MV-4-11 (cell line): ENCODE results near the gene GPAT3.
"Not testable (repeated sequence)": the region's sequence is repeated elsewhere in the genome, so short reads cannot be mapped to it uniquely, and the experiment has no call there.

Experiments
- DNase-seq: peaks from one replicate; lab custom pipeline; 2025; lab: John Stamatoyannopoulos, UW

The GPAT3 gene

DNA sequence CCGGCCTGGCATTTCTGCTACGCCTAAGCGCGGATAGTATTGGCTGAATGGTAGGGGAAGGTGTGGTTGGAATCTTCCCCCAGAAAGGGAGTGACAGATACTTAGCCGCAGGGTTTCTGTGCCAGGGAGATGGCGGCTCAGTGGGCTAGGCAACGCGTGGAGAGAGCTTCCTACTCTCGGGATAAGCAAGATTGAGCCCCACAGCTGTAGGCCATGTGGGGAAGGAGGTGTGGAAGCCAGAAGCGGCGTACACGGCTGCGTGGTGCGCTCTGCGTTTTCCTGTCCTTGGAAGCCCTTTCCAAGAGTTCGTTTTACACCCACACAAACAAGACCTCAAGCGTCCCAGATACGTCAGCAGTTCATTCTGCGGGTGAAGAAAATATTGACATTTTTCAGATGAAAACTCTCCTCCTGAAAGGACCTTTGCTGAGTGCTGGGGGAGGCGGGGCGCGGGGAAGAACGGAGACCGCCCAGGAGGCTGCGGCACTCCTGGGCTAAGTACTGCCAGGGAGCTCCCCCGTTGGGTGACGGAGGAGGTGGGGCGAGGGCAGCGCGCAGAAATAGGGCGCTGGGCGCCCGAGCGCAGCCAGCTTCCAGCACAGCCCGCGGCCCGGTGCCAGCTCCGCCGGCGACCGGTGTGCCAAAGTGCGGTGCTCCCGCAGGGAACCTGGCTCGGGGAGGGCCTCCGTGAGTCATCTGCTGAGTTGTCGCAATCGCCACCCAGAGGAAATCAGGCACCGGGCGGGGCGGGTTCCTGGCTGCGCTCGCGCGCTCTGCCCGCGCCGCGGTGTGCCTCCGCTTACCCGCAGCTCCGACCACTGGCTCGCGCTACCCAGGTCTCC, at the start of gene GPAT3:
TSS of gene GPAT3 (plus strand) at position 589 of the 842 bp plus-strand sequence. CDS start 515 bp downstream, outside the sequence.
- peak; percentile 36 for DNase-seq

DNA sequence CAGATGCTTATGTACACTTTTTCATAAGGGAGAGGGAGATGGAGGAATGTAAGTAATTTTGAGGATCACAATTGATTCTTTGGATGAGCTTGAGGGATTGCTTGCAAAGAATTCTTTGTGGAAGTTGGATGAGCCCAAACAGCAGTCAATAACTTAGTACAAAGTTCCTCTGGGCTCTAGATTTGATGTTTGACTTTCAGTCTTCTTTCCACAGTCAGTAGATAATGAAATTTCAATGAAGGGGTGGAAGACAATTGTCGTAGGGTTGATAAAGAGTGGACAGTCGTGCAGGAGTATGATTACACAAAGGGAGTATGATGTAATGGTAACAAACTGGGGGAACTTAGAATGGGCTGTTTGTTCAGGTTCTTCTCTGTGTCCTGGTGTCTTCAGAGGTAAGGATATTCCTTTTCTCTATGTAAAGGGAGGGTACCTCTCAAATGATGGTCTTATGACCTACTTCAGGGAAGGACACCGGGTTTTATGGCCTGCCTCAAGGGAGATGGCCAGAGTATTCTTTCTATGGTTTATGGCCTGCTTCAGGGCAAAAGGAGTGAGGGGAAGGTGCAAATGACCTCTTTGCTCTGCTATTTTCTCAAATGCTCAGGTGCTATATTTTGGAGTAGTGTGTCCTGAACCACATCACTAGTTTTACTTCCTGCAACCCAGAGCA, 49.3 kb upstream of the GPAT3 start:
- DNase-seq = no peak

DNA sequence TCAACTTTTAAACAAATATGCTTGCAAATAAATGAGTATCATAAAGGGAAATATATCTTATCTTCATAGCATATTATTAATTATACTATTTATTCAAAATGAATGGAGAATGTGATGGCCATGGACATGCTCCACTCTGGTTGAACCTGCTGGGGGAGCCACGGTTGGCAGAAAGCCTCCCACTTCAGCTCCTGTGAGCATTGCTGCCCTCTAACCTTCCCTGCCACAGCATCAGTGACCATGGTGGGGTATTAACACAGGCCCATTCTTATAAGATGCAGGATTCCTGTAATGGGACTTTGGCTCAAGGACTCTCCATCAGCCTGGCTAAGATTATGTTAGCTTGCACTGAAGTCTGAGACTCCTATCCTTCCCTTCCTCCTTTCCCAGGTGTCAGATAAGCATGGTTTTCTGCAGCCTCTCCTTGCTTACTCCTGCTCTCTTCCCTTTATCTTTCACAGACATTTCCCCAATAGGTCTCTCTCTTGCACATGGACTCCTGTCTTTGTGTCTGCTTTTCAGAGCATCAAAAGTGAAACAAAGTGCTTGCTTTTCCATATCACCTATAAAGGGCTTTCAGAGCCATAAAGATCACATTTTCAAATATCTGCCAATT, 46.1 kb upstream of the GPAT3 start:
- no peak for DNase-seq

DNA sequence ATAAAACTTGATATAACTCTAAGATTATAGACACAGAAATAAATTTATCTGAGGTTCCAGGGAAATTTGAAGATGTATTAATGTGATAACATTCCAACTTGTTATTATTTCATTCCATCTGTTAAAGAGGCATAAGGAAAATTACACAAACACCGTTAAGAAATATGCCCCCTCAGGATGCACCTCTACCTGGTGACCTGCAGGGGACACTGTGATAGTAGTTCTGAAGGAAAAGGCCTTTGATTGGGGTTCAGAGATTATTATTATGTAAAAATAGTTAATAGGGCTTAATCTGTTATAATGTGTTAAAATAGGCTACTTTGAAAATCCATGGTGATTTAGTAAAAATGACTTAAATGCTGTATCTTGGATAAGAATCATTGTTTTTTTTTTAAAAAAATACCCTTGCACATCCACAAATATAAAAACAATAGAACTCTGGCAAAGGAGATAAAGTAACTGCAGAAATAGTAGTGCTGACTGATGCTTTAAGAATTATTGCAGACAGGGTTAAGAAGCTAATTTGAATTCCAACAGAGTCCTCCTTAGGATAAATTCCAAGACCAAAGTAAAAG, 44.9 kb upstream of the GPAT3 start:
- peak; percentile 11 for DNase-seq

DNA sequence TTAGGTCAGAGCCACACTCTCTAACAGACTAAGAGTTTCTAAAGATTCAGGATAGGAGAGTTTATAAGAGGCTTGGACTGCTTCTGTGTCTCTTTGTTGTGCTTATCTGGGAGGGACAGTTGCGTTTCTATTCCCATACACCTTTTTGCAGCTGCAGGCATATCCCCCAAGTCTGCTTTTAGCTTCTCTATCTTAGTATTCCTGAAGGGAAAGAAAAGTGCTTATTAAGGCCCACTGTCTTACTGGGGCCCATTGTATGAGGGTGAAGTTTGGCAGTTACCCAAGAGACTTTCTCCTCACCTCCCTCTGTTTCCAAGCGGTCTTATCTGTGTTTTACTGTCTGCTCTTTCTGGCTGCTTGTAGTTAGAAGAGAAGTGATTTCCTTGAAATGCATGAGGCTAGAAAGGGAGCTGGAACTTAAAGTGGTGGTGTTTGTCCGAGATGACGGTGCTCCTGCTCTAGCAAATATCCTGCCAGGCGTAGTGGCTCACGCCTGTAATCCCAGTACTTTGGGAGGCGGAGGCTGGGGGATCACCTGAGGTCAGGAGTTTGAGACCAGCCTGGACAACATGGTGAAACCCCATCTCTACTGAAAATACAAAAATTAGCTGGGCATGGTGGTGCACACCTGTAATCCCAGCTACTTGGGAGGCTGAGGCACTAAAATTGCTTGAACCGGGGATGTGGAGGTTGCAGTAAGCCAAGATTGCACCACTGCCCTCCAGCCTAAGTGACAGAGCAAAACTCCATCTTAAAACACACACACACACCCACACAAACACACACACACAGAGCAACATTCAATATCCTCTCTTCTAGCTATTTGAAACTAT, 39.6 kb upstream of the GPAT3 start:
- not testable (repeated sequence) for DNase-seq

DNA sequence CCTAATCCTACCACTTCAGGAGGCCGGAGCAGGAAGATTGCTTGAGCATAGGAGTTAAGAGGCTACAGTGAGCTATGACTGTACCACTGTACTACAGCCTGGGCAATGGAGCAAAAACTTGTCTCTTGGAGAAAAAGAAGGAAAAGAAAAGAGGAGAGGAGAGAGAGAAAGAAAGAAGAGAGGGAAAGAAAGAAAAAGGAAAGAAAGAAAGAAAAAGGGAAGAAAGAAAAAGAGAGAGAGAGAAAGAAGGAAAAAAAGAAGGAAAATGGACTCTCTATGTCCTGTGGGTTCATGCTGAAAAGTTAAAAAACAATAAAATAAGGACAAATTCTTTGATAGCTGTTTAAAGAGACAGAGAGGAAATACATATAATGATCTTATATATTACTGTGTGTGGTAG, 37.7 kb upstream of the GPAT3 start:
- no peak for DNase-seq

DNA sequence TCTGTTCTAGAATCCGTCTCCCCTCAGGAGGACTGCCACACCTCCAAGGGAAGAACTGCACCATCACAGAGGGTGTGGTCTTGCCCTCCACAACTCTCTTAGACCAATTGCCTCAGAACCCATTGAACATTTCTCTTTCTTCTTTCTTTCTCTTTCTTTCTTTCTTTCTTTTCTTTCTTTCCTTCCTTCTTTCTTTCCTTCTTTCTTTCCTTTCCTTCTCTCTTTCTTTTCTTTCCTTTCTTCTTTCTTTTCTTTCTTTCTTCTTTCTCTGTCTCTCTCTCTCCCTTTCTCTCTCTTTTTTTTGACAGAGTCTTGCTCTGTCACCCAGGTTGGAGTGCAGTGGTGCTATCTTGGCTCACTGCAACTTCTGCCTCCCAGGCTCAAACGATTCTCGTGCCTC, 34.2 kb upstream of the GPAT3 start:
- DNase-seq = not testable (repeated sequence)

DNA sequence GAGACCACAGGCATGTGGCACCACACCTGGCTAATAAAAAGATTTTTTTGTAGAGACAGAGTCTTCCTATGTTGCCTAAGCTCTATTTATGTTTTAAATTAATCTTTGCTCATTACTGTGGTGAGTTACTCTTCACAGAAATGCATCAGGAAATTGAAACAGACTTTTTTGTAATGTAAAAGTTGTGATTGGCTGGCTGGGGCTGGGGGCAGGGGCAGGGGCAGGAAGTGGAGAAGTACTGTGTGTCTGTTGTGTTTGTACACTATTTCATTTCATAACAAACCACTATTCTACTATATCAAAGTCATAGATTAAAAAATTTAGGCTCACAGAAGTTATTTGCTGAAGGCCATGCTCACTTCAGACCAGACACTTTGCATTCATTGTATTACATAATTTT, 31.9 kb upstream of the GPAT3 start:
- no peak for DNase-seq

DNA sequence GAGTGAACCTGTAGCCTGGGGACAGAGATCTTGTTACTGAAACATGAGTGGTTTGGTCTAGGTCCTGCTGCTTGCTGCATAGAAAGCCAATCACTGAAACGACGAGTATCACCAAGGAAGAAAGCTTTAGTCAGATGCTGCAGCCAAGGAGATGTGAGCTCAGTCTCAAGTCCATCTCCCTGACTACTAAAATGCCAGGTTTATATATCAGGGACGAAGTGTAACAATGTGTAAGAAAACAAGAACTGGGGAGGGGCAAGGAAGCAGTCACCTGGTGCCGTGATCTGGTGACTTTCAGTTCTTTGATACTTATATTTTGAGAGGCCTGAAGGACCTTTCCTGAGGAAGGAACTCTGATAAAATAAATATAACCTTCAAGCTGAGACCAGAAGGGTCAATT, 31.4 kb upstream of the GPAT3 start:
- DNase-seq = no peak

DNA sequence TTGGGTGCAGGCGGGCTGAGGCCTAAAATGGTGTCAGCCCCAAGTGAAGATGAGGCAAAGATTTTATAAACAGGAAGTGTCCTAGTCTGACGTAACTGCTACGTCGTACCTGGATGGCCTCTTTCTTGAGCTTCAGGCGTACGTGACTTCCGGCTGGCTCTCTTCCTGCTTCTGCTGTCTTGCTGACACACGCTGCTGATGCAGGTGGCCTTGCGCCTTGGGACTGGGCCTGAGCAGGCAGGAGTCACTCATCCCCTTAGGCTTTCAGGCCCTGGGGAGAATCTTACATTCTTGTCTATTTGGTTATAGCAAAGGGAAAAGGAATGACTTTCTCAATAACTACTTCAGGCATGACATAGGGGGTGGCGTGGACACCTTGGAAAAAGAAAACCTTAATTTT, 30.9 kb upstream of the GPAT3 start:
- DNase-seq = no peak

DNA sequence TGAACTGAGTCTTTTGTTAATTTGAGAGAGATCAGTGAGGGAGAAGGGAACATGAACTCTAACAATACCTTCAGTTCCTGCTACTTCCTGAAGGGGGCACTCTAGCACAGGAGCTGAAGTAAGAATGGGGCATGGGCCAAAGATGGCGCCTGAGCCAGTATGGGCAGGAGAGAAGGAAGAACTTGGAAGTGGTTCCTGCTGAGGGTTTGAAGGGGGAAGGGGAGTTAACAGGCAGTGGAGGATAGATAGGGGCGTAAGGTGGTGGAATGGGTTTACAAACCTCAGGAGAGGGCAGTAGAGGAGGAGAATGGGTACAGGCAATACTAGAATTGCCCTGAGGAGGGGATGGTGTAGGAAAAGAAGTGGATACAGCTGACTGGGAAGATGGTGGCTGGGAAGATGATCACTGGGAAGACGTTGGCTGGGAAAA, 26.7 kb upstream of the GPAT3 start:
- peak; percentile 68 for DNase-seq

DNA sequence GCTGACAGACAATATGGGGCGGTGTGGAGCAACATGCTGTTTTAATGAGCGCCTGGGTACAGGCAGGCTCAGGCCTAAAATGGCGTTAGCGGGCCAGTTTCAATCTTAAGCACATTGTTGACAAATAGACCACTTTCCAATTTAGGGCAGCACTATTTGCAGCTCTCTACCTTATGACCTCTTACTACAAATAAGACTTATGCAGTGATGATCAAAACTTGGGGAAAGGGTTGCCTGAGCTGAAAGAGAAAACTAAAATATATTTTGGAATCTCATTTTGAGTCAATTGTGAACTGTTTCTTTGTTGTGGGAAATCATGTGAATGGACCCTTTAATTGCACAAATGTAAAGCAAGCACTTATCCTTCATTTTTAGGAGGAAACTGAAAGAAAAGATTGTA, 25.5 kb upstream of the GPAT3 start:
- no peak for DNase-seq

DNA sequence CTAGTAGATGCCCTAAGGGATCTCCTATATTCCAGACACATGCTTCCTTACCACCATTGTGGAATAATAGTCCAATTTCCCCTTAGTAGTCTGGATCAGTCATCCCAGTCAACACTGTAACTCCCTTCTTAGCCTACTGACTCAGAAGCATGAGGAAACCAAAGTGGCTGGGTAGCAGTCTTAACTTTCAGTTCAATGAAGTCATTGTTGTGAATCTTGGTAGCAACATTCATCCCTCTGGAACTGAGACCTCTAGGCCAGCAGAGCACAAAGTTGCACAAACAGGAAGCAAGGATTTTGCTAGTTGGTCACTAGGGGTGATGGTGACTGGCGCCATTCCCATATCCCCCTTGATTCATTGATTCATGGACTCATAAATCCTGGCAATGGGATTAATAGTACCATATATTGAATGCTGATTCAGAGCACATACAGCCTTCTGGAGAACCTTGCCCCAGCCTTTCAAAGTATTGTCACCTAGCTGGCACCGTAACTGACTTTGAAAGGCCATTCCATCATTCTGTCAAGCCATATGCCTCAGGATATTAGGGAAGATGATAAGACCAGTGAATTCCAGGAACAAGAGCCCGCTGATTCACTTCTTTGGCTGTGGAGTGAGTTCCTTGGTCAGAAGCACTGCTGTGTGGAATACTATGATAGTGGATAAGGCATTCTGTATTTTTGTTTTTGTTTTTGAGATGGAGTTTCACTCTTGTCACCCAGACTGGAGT, 19.7 kb upstream of the GPAT3 start:
- peak; percentile 52 for DNase-seq

DNA sequence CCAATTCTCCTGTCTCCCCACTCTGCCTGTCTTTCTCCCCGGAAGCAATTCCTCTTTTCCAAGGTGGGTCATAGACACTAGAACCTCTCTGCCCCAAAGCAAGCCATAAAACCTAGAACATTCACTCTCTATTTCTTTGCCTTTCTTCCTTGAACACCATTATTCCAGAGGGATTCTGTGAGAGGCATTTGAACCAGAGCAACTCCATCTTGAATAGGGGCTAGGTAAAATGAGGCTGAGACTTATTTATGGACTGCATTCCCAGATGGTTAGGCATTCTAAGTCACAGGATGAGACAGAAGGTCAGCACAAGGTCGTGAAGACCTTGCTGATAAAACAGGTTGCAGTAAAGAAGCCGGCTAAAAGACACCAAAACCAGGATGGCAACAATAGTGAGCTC, 13.7 kb upstream of the GPAT3 start:
- no peak for DNase-seq

DNA sequence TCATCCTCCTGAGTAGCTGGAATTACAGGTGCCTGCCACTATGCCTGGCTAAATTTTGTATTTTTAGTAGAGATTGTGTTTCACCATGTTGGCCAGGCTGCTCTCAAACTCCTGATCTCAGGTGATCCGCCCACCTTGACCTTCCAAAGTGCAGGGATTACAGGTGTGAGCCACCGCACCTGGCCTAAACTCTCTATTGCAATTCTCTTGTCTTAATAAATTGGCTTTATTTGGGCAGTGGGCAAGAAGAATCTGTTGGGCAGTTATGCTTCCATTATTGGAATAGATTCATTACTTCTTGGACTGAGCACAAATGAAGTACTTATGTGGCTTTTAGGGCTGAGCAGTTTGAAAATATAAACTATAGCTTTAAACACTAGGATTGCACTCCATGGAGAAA, 8.2 kb upstream of the GPAT3 start:
- DNase-seq = no peak

DNA sequence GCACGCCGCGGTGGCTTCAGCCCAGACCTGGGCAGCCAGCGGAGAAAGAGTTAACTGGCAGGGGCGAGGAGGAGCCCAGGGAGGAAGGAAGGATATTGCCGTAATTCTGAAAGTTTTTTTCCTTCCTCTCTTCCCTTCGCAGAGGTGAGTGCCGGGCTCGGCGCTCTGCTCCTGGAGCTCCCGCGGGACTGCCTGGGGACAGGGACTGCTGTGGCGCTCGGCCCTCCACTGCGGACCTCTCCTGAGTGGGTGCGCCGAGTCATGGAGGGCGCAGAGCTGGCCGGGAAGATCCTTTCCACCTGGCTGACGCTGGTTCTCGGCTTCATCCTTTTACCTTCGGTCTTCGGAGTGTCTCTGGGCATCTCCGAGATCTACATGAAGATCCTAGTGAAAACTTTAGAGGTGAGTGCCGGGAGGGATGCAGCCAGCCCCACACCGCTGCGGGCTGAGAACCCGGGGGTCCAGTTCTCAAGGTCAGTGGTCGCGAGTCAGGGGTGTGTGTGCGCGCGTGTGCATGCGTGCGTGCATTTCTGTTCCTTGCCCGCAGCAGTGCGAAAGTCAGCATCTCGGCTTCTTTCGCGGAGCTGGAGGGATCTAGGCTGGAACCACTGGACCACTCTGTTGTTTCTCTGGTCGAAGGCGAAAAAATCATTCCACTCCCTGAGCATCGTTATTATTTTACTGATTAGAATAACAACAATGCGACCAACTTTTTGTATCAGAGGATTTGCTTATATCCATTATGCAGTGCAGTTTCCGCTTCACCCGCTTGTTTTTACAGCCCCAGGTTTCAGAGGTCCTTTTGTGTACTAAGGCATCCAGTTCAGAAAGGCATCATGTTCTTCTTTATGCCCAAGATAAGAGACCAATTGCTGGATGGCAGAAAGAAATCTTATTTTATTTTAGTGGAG, 709 bp downstream of the GPAT3 start:
- DNase-seq = no peak

DNA sequence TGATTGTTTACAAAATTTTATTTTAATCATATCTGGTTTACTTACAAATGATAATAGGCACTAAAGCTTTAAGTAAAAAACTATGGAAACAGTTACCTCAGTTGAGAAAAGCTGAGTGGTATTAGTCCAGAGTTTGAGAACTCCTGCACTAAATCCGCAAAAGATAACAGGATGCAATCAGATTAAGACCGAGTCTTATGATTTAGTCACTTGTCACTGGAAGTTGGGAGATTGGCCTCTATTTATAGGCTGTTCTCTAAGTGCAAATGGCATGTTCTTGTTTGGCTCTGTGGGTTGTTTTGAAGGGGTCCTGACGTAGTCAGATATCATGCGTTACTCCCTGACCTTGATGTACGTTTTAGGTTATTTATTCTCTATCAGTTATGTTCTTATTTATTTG, 6.3 kb downstream of the GPAT3 start:
- DNase-seq = no peak

DNA sequence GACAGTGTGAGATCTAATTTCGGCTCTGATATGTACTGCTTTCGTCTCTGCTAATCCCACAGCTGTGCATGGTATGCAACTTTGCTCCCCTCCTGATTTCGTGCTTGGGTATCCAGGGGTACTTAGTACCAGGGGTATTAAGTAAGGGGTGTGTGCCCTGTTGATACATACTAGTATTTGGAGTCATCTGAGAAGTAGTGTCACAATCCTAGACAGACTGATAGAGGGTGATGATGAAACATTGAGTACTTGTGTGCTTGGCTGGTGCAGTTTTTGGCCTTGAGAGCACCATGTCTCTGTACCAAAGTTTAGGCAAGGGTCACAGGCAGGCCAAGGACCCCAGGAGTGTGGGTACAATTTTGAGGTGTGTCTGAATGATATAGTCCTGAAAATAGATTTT, 10.9 kb downstream of the GPAT3 start:
- DNase-seq = peak; percentile 58

DNA sequence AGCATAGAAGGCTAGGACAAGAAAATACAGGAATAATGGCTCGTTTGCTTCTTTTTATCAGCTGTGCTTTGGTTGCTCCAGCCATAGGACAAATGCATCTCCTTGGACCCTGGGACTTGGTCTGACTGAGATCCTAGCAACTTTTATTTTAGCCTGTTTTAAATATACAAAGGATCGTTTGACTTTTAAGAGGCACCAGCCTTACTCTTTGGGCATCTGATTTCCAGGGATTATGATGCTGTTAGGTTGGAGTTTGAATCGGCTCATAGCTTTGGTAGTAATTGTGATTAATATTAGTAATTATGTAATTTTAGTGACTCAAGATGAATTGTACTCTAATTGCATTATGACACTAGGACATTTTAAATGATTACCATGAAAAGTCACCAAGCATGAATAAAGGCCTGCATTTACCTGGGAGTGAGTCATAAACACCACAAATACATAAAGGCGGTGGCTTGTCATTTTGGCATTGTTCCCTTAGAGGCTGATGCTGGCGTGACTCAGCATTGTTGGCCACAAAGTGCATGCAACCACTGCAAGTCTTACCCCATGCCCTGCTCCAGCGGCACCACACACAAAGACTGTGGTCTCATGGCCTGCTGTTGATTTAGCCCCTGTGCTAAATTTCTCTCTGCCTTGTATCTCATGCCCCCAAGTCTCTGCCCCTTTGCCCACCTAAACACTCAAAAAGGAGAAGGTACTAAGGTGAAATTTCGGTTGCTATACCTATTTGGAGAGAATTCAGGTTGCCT, 12.4 kb downstream of the GPAT3 start:
- DNase-seq = peak; percentile 96
